ENCODE data around the gene FAS.

The FAS gene

GRCh38 chr10:88983206-88983605 lies 7.4 kb upstream of the FAS start:
- no peaks in the 10 kb centered on the region for H3K27me3 ChIP-seq (replicated peaks; ENCODE audit: control insufficient read depth, insufficient read depth, low read length)
- H3K9ac ChIP-seq (ENCODE audit: low read length) = no peak overlapping the region
- H3K36me3 ChIP-seq (ENCODE audit: control insufficient read depth, insufficient read depth, low read length, severe bottlenecking) = peaks cover 5% of the 10 kb centered on the region
- DNase-seq (ENCODE audit: low read depth) = no peak
- H3K9me3 ChIP-seq (ENCODE audit: control insufficient read depth, low read length) = no peaks in the 10 kb centered on the region
- no peak overlapping the region for H3K4me3 ChIP-seq (ENCODE audit: low read length)
- peaks cover 30% of the 10 kb centered on the region for H3K4me1 ChIP-seq (ENCODE audit: control insufficient read depth, insufficient read depth, low read length)

- H3K9ac ChIP-seq (ENCODE audit: low read length) = no peak overlapping the region
- peaks cover 35% of the 10 kb centered on the region for H3K4me1 ChIP-seq (ENCODE audit: control insufficient read depth, insufficient read depth, low read length)
- H3K27me3 ChIP-seq (replicated peaks; ENCODE audit: control insufficient read depth, insufficient read depth, low read length) = no peaks in the 10 kb centered on the region
- DNase-seq (ENCODE audit: low read depth) = no peak
- H3K4me3 ChIP-seq (ENCODE audit: low read length) = no peak overlapping the region
- no peaks in the 10 kb centered on the region for H3K9me3 ChIP-seq (ENCODE audit: control insufficient read depth, low read length)
- H3K36me3 ChIP-seq (ENCODE audit: control insufficient read depth, insufficient read depth, low read length, severe bottlenecking) = peaks cover 5% of the 10 kb centered on the region
These were observed 6.7 kb upstream of the FAS start for GRCh38 chr10:88983939-88984338.

- H3K36me3 ChIP-seq (ENCODE audit: control insufficient read depth, insufficient read depth, low read length, severe bottlenecking) = peaks cover 5% of the 10 kb centered on the region
- no peak overlapping the region for H3K9ac ChIP-seq (ENCODE audit: low read length)
- no peaks in the 10 kb centered on the region for H3K27me3 ChIP-seq (replicated peaks; ENCODE audit: control insufficient read depth, insufficient read depth, low read length)
These were observed 6.1 kb upstream of the FAS start for GRCh38 chr10:88984525-88984924.

GRCh38 chr10:88986549-88987242 lies 3.9 kb upstream of the FAS start:
- Histone ChIP-seq H3K4me3 (ENCODE audit: low read length) (no peak overlapping the region), H3K9ac (ENCODE audit: low read length) (no peak overlapping the region), H3K4me1 (ENCODE audit: control insufficient read depth, insufficient read depth, low read length) (peaks cover 23% of the 10 kb centered on the region), H3K27me3 (replicated peaks; ENCODE audit: control insufficient read depth, insufficient read depth, low read length) (no peaks in the 10 kb centered on the region), H3K9me3 (ENCODE audit: control insufficient read depth, low read length) (no peaks in the 10 kb centered on the region), H3K36me3 (ENCODE audit: control insufficient read depth, insufficient read depth, low read length, severe bottlenecking) (peaks cover 5% of the 10 kb centered on the region)
- peak; percentile 80 for DNase-seq (ENCODE audit: low read depth)

More at GRCh38 chr10:88984525-88984924, 6.1 kb upstream of the FAS start:
- H3K9me3 ChIP-seq (ENCODE audit: control insufficient read depth, low read length) = no peaks in the 10 kb centered on the region
- no peak overlapping the region for H3K4me3 ChIP-seq (ENCODE audit: low read length)
- peaks cover 36% of the 10 kb centered on the region for H3K4me1 ChIP-seq (ENCODE audit: control insufficient read depth, insufficient read depth, low read length)
- DNase-seq (ENCODE audit: low read depth) = no peak

GRCh38 chr10:88987243-88987725 lies 3.3 kb upstream of the FAS start:
- H3K9me3 ChIP-seq (ENCODE audit: control insufficient read depth, low read length) = no peaks in the 10 kb centered on the region
- peak overlapping the region; percentile 23 for H3K9ac ChIP-seq (ENCODE audit: low read length)
- peaks cover 5% of the 10 kb centered on the region for H3K36me3 ChIP-seq (ENCODE audit: control insufficient read depth, insufficient read depth, low read length, severe bottlenecking)
- no peaks in the 10 kb centered on the region for H3K27me3 ChIP-seq (replicated peaks; ENCODE audit: control insufficient read depth, insufficient read depth, low read length)
- H3K4me1 ChIP-seq (ENCODE audit: control insufficient read depth, insufficient read depth, low read length) = peaks cover 28% of the 10 kb centered on the region
- H3K4me3 ChIP-seq (ENCODE audit: low read length) = no peak overlapping the region
- no peak for DNase-seq (ENCODE audit: low read depth)

GRCh38 chr10:88987840-88988239 lies 2.8 kb upstream of the FAS start:
- H3K36me3 ChIP-seq (ENCODE audit: control insufficient read depth, insufficient read depth, low read length, severe bottlenecking) = peaks cover 5% of the 10 kb centered on the region
- no peak overlapping the region for H3K4me3 ChIP-seq (ENCODE audit: low read length)
- no peak for DNase-seq (ENCODE audit: low read depth)
- H3K27me3 ChIP-seq (replicated peaks; ENCODE audit: control insufficient read depth, insufficient read depth, low read length) = no peaks in the 10 kb centered on the region
- H3K9ac ChIP-seq (ENCODE audit: low read length) = peak overlapping the region; percentile 23
- H3K4me1 ChIP-seq (ENCODE audit: control insufficient read depth, insufficient read depth, low read length) = peaks cover 33% of the 10 kb centered on the region
- H3K9me3 ChIP-seq (ENCODE audit: control insufficient read depth, low read length) = no peaks in the 10 kb centered on the region

- peaks cover 46% of the 10 kb centered on the region for H3K4me1 ChIP-seq (ENCODE audit: control insufficient read depth, insufficient read depth, low read length)
- H3K9me3 ChIP-seq (ENCODE audit: control insufficient read depth, low read length) = no peaks in the 10 kb centered on the region
- no peak for DNase-seq (ENCODE audit: low read depth)
- H3K36me3 ChIP-seq (ENCODE audit: control insufficient read depth, insufficient read depth, low read length, severe bottlenecking) = no peaks in the 10 kb centered on the region
- H3K9ac ChIP-seq (ENCODE audit: low read length) = peak overlapping the region; percentile 99
- peak overlapping the region; percentile 98 for H3K4me3 ChIP-seq (ENCODE audit: low read length)
- no peaks in the 10 kb centered on the region for H3K27me3 ChIP-seq (replicated peaks; ENCODE audit: control insufficient read depth, insufficient read depth, low read length)
These were observed 1.2 kb upstream of the FAS start for GRCh38 chr10:88989423-88989822.

GRCh38 chr10:88989824-88990383 lies 694 bp upstream of the FAS start:
- Histone ChIP-seq H3K36me3 (ENCODE audit: control insufficient read depth, insufficient read depth, low read length, severe bottlenecking) (no peaks in the 10 kb centered on the region), H3K4me3 (ENCODE audit: low read length) (peak overlapping the region; percentile 98), H3K4me1 (ENCODE audit: control insufficient read depth, insufficient read depth, low read length) (peaks cover 47% of the 10 kb centered on the region), H3K27me3 (replicated peaks; ENCODE audit: control insufficient read depth, insufficient read depth, low read length) (no peaks in the 10 kb centered on the region), H3K9ac (ENCODE audit: low read length) (peak overlapping the region; percentile 99), H3K9me3 (ENCODE audit: control insufficient read depth, low read length) (no peaks in the 10 kb centered on the region)
- peak; percentile 97 for DNase-seq (ENCODE audit: low read depth)

GRCh38 chr10:88991161-88991898 lies 732 bp downstream of the FAS start:
- Histone ChIP-seq H3K9me3 (ENCODE audit: control insufficient read depth, low read length) (no peaks in the 10 kb centered on the region), H3K9ac (ENCODE audit: low read length) (peak overlapping the region; percentile 99), H3K36me3 (ENCODE audit: control insufficient read depth, insufficient read depth, low read length, severe bottlenecking) (no peaks in the 10 kb centered on the region), H3K4me3 (ENCODE audit: low read length) (peak overlapping the region; percentile 98), H3K27me3 (replicated peaks; ENCODE audit: control insufficient read depth, insufficient read depth, low read length) (no peaks in the 10 kb centered on the region), H3K4me1 (ENCODE audit: control insufficient read depth, insufficient read depth, low read length) (peaks cover 60% of the 10 kb centered on the region)
- DNase-seq (ENCODE audit: low read depth) = peak; percentile 88

- peak overlapping the region; percentile 98 for H3K4me3 ChIP-seq (ENCODE audit: low read length)
- no peaks in the 10 kb centered on the region for H3K36me3 ChIP-seq (ENCODE audit: control insufficient read depth, insufficient read depth, low read length, severe bottlenecking)
- peaks cover 64% of the 10 kb centered on the region for H3K4me1 ChIP-seq (ENCODE audit: control insufficient read depth, insufficient read depth, low read length)
- no peak for DNase-seq (ENCODE audit: low read depth)
- peak overlapping the region; percentile 99 for H3K9ac ChIP-seq (ENCODE audit: low read length)
- H3K27me3 ChIP-seq (replicated peaks; ENCODE audit: control insufficient read depth, insufficient read depth, low read length) = no peaks in the 10 kb centered on the region
- H3K9me3 ChIP-seq (ENCODE audit: control insufficient read depth, low read length) = no peaks in the 10 kb centered on the region
These were observed 1.3 kb downstream of the FAS start for GRCh38 chr10:88991899-88992320.

- no peaks in the 10 kb centered on the region for H3K27me3 ChIP-seq (replicated peaks; ENCODE audit: control insufficient read depth, insufficient read depth, low read length)
- H3K4me3 ChIP-seq (ENCODE audit: low read length) = peak overlapping the region; percentile 98
- peak; percentile 80 for DNase-seq (ENCODE audit: low read depth)
These were observed 2.4 kb downstream of the FAS start for GRCh38 chr10:88992921-88993524.

More at GRCh38 chr10:88992921-88993524, 2.4 kb downstream of the FAS start:
- Histone ChIP-seq H3K36me3 (ENCODE audit: control insufficient read depth, insufficient read depth, low read length, severe bottlenecking) (no peaks in the 10 kb centered on the region), H3K9ac (ENCODE audit: low read length) (peak overlapping the region; percentile 99), H3K9me3 (ENCODE audit: control insufficient read depth, low read length) (no peaks in the 10 kb centered on the region), H3K4me1 (ENCODE audit: control insufficient read depth, insufficient read depth, low read length) (peaks cover 58% of the 10 kb centered on the region)
